HepG2 (cell line): ENCODE measurements around the gene RHOV. TPM values are rescaled to one million over a fixed set of nuclear protein-coding genes. Genes with fewer than 3 reads are reported as not detected.
A peak's percentile ranks its signal among the peaks of the same experiment; 100 is the strongest.

Experiments
- ASH2L ChIP-seq: fragments of 300-600, 200-600 bp; sonication (generic); IDR thresholded peaks from 2 replicates; pipeline ENCODE4 v1.7.0; 2017; ENCODE audit warnings: low read depth, mild to moderate bottlenecking, moderate library complexity, mixed read lengths, low read length; ENCODE audit not compliant: insufficient read length
- GATAD2A ChIP-seq: IDR thresholded peaks from 2 replicates; pipeline ENCODE4 v1.6.1; 2016
- HNRNPL ChIP-seq: fragments of 200-400 bp; formaldehyde crosslinking; IDR thresholded peaks from 2 replicates; pipeline ENCODE4 v1.6.1; 2017; ENCODE audit warnings: mild to moderate bottlenecking, low read depth, low read length
- HNRNPUL1 ChIP-seq: fragments of 200-400 bp; formaldehyde crosslinking; IDR thresholded peaks from 2 replicates; pipeline ENCODE4 v1.6.1; 2017; ENCODE audit warnings: low read depth, mild to moderate bottlenecking, low read length, moderate library complexity
- PAXIP1 ChIP-seq: sonication (generic); formaldehyde crosslinking; conservative IDR thresholded peaks from 2 replicates; pipeline ENCODE4 v1.4.0; 2020; ENCODE audit warnings: mild to moderate bottlenecking, missing genetic modification reagents, moderate library complexity
- SIX1 ChIP-seq: sonication (generic); formaldehyde crosslinking; IDR thresholded peaks from 2 replicates; pipeline ENCODE4 v1.4.0; 2020; ENCODE audit warnings: missing genetic modification reagents, borderline replicate concordance
- SNAPC2 ChIP-seq: sonication (generic); formaldehyde crosslinking; IDR thresholded peaks from 2 replicates; pipeline ENCODE4 v1.8.1; 2022; ENCODE audit warnings: mild to moderate bottlenecking, missing genetic modification reagents
- THAP8 ChIP-seq: sonication (generic); formaldehyde crosslinking; IDR thresholded peaks from 2 replicates; pipeline ENCODE4 v1.5.1; 2020; ENCODE audit warnings: missing genetic modification reagents, mild to moderate bottlenecking, borderline replicate concordance
- ZFP1 ChIP-seq: IDR thresholded peaks from 2 replicates; pipeline ENCODE4 v1.6.1; 2016
- ZNF382 ChIP-seq: sonication (generic); formaldehyde crosslinking; IDR thresholded peaks from 2 replicates; pipeline ENCODE4 v1.5.0; 2020; ENCODE audit warnings: missing genetic modification reagents, mild to moderate bottlenecking, borderline replicate concordance
- ZNF407 ChIP-seq: sonication (generic); formaldehyde crosslinking; IDR thresholded peaks from one replicate; pipeline ENCODE4 v1.5.1; 2020; ENCODE audit warnings: mild to moderate bottlenecking, missing genetic modification reagents; ENCODE audit errors: not compliant biosample characterization
- ZNF576 ChIP-seq: sonication (generic); formaldehyde crosslinking; IDR thresholded peaks from 2 replicates; pipeline ENCODE4 v1.4.0; 2020; ENCODE audit warnings: mild to moderate bottlenecking, missing genetic modification reagents
- ZNF670 ChIP-seq: sonication (generic); formaldehyde crosslinking; IDR thresholded peaks from 2 replicates; pipeline ENCODE4 v1.8.0; 2022; ENCODE audit warnings: mild to moderate bottlenecking, missing genetic modification reagents, borderline replicate concordance
- ZNF724P ChIP-seq: sonication (generic); formaldehyde crosslinking; IDR thresholded peaks from 2 replicates; pipeline ENCODE4 v1.8.0; 2022; ENCODE audit warnings: missing genetic modification reagents, borderline replicate concordance
- ZNF761 ChIP-seq: sonication (generic); formaldehyde crosslinking; conservative IDR thresholded peaks from 2 replicates; pipeline ENCODE4 v1.4.0; 2020; ENCODE audit warnings: mild to moderate bottlenecking, missing genetic modification reagents
- polyA plus RNA-seq, 8 experiments: library from polyadenylated mRNA; depleted of rRNA in 3 of 8; stranded (reverse) in 7 of 8; unstranded in 1 of 8; fragments of >200 nt; fragmentation: Illumina TruSeq in 4 of 8; extraction: Trizol in 4 of 8; gene quantifications; 2 replicates each; pipeline versions ENCODE4 v1.2.1 to v1.2.3, GENCODE V29; 2011 to 2016; ENCODE audit warnings: low read depth in 4 of 8, missing spikeins in 1 of 8, mixed read lengths in 1 of 8; ENCODE audit not compliant: insufficient read depth in 1 of 8
- total RNA-seq, 5 experiments: library from RNA; depleted of rRNA; stranded (reverse); fragments of >200 nt; fragmentation: Illumina TruSeq; extraction: Trizol; gene quantifications; 2 replicates each; pipeline ENCODE4 v1.2.3, GENCODE V29; 2016; ENCODE audit warnings: low read depth in 1 of 5

Gene RHOV
- total and polyA plus RNA-seq, 2 of the 13 experiments (the other 11 are each of a cell fraction or from before 2014, with no cell fraction given), result 0.17 to 0.18 TPM

GRCh38 chr15:40906091-40906990 lies 32.3 kb upstream of the RHOV start (continued):
- TF ChIP-seq HNRNPL (peak; percentile 90), ZFP1 (CRISPR knock-in tag) (no peak), SIX1 (CRISPR knock-in tag) (no peak), ZNF761 (no peak), THAP8 (CRISPR knock-in tag) (no peak), ZNF670 (CRISPR knock-in tag) (no peak), ZNF724P (CRISPR knock-in tag) (0 out of 2 replicates have a peak, but pooled peaks have one; percentile 27), HNRNPUL1 (no peak), ASH2L (no peak), SNAPC2 (CRISPR knock-in tag) (no peak), ZNF576 (CRISPR knock-in tag) (no peak), ZNF407 (CRISPR knock-in tag) (peak; percentile 39), GATAD2A (CRISPR knock-in tag) (no peak; the same call in 1 of the 2 replicates), PAXIP1 (CRISPR knock-in tag) (peak; percentile 16; the same call in 1 of the 2 replicates), ZNF382 (CRISPR knock-in tag) (no peak)
